Iris pigment epithelial cell (primary cell): Measurements from ENCODE around the gene DPP10.
"Not testable (repeated sequence)": the region's sequence is repeated elsewhere in the genome, so short reads cannot be mapped to it uniquely, and the experiment has no call there.

Experiments used
- DNase-seq: peaks from one replicate; pipeline ENCODE4 v3.0.0-alpha.2; 2011; ENCODE audit warnings: low read depth

The DPP10 gene

DNA sequence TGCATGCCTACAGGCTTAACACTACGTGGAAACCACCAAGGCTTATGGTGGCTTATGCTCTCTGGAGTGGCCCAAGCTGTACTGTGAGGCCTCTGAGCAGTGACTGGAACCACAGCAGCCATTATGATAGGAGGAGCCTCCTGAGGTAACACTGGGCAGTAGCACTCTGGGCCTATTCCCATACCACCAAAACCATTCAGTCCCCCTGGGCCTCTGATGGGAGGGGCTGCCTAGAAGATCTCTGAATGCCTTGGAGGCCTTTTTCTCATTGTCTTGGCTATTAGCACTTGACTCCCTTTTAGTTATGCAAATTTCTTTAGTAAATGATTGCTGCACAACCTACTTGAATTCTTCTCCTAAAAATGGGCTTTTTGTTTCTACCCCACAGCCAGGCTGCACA is 985.0 kb downstream of the DPP10 start:
- DNase-seq = no peak

GRCh38 chr2:115440746-115441145 is 998.3 kb downstream of the DPP10 start:
- DNase-seq = not testable (repeated sequence)

GRCh38 chr2:115443539-115444185 is 1001.2 kb downstream of the DPP10 start:
- DNase-seq = peak; percentile 0

GRCh38 chr2:115460008-115460407 is 1017.6 kb downstream of the DPP10 start:
- no peak for DNase-seq

DNA sequence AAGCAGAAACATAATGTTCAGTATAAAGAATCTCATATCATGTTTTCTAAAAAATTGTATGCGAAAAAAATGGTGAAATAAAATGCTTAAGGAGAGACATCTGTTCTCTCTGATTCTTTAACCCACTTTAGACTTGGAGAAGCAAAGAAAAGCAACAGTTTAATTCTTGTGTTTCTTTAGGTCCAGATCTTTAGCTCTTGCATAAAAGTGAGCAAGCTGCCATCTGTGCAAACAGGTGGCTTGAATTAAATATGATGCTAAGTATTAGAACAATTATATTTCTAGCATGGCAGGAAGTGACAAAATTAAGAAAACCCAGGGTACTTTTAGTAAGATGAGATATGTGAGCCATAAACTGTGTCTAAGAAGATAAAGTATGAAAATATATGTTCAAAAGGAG is 1038.3 kb downstream of the DPP10 start:
- no peak for DNase-seq

GRCh38 chr2:115481842-115482241 is 1039.4 kb downstream of the DPP10 start:
- no peak for DNase-seq

GRCh38 chr2:115483666-115484065 is 1041.2 kb downstream of the DPP10 start:
- DNase-seq = no peak

DNA sequence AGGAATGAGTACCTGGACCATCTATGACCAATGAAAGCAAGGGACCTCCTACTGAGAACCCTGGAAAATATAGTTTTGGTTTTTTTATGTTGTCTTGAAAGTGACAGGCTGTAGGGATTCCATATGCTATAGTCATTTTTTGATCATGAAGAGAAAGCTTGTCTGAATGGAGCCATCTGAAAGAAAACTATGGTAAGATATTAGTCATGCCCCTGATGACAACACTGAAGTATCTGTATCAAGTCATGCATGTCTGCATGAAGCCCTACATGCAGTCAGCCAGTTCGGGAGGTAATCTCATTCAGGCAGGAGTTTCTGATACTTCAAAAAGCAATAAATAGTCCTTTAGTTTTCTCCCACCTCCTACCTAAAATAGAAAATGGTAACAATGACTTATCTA is 1042.0 kb downstream of the DPP10 start:
- no peak for DNase-seq

DNA sequence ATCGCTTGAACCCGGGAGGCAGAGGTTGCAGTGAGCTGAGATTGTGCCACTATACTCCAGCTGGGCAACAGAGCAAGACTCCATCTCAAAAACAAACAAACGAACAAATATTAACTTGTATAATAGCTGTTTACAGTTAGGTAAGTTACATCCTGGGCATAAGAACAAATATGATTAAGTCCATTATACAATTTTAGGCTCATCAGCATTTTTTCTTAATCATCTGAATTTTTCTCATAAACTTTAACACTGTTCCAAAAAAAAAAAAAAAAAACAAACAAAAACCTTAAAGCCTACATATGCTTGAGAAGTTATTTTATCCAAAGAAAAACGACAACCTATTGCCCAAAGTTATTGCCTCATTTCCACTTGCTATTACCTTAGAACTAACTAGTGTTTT is 1042.5 kb downstream of the DPP10 start:
- no peak for DNase-seq

DNA sequence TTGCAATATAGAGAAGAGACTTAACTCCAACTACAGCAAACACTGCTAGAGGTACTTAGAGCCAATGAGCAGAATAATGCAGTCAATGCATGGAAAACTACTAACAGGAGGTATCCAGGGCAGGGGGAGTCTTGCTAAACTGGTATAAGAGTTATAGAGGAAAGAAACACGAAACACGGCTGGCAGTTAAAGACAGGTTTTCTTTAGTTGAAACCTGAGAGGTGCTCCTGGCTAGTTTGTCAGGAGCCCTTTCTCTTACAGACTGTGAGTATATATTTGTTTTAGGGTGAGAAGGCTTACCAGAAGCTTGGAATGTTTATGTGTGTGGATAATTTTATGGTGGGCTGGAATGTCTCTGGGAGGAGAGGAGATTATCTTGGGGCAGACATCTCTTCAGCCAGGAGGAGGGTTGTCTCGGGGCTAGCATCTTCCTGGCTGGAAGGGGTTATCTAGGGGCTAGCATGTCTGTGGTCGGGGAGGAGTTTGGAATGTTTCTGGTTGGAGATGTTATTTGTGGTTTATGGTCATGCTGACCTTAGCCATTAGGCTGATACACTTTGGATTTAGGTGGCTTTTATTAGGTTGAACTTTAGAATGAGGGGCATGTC is 1048.8 kb downstream of the DPP10 start:
- DNase-seq = no peak

GRCh38 chr2:115505331-115505730 is 1062.9 kb downstream of the DPP10 start:
- no peak for DNase-seq

DNA sequence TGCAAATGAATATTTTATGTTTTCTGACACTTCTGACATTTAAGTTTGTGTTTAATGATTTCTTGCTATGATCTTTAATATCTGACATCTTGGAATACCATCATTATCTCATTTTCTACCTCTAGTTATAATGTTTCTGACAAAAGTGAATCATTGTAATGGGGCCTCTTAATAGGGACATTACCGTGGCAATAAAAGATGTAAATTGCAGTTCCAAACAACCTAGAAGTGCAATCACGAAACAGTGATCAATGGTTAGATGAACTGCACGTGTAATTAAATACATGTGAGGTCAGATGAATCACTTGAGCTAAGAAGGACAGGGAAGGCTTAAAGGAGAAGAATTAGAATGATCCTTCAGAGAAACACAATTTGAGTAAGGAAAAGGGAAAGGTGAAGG is 1078.3 kb downstream of the DPP10 start:
- DNase-seq = no peak

- no peak for DNase-seq
Observed at GRCh38 chr2:115524452-115524851, 1082.0 kb downstream of the DPP10 start.

DNA sequence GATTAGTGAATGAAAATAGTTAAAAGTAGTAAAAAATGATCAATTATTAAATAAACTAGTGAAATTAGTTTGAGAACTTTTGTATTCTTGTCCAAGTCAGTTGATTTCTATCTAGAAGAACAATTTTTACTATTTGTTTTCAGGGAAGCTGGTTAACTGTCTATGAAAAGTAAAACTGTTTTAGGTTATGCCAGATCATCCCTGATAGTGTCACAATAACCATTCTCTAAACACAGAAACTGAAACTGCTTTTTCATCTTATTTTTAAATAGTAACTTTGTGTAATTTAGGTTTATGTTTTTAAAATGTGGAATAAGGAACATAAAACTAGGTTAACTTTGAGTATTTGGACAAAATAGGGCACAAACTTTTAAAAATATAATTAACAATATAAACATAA is 1087.2 kb downstream of the DPP10 start:
- DNase-seq = no peak

DNA sequence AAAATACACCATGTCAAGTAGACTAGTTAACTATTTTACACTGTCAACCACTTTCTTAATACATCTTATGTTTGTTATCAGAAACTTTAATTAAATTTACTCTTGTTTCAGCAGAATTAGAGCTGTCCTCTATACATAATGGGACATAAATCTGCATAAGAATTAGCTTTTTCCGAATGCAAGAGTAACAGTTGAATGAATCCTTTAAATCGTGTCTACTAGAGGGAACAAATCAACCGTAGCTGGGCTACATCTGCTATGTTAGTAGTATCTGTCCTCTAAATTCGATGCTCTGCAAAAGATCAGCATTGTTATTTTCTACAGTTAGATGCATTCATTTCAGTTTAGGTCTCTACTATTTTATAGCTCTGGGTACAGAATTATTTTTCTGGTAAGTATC is 1090.6 kb downstream of the DPP10 start:
- DNase-seq = no peak

DNA sequence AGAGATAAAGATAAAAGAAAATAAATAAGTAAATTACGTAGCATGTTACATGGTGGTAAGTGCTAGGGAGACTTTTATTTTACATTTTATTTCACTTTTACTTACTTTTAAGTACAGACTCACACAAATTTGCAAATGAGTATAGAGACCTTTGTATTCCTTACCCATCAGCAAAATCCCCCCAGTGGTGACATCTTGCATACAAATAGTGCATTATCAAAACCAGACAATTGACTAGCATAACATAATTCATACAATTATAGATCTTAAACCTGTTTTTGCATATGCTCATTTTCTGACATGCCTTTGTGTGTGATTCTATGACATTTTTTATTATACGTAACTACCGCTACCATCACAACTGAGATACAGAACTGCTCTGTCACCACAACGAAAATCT is 1099.4 kb downstream of the DPP10 start:
- DNase-seq = no peak

- no peak for DNase-seq
Observed at GRCh38 chr2:115542331-115542730, 1099.9 kb downstream of the DPP10 start.

DNA sequence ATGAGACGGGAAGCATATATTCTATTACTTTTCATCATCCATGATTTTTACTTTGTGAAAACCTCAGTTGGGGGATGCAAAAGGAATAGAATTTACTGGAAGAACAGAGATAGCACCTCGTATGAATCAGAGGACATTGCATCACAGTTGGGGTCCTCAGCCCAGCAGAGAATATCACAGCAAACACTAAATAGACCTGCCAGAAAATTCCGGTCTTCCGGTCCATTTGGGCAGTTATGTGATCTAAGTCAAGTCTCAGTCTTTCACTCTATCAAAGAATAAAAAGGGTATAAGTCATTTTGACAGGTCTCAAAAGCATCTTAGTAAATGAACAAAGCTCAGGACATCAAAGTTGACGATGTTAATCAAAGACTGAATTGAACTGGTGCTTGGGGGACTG is 1100.6 kb downstream of the DPP10 start:
- DNase-seq = no peak

DNA sequence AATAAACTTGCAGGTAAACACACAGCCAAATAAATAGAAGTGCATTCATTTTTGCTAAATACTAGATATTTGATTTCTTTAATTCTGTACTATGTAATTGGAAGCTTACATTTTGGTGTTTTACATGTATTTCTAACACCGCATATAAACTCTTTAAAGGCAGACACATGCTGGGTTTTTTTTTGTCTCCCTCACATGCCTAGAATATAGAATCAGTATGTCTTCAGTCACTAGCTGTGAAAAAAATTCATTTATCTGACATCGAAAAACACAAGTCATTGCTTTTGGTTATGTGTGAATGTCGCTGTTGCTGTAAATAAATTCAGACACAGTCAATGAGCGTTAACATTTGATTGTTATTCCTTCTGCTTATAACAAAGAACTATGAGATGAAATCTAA is 1101.0 kb downstream of the DPP10 start:
- no peak for DNase-seq

- peak; percentile 1 for DNase-seq
Observed at GRCh38 chr2:115549611-115550130, 1107.2 kb downstream of the DPP10 start.

DNA sequence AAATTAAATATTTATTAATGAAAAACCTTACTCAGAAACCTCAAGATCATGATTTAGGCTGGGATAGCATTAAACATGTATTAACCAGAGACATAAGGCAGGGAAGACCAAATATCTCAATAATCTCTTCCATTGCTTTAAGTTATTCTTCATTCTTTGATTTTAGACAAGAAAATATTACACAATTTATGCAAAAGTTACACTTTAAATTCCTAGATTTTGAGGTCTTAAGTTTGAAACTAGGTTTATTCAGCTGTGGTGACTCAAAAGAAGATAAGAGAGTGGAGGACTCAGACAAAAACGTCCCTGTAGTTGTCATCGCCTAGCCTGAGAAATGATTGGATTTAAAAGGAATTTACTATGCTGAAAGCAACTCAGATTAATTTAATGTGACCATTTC is 1110.3 kb downstream of the DPP10 start:
- DNase-seq = no peak

- DNase-seq = no peak
Observed at GRCh38 chr2:115554153-115554552, 1111.7 kb downstream of the DPP10 start.

- no peak for DNase-seq
Observed at GRCh38 chr2:115558725-115559124, 1116.3 kb downstream of the DPP10 start.

DNA sequence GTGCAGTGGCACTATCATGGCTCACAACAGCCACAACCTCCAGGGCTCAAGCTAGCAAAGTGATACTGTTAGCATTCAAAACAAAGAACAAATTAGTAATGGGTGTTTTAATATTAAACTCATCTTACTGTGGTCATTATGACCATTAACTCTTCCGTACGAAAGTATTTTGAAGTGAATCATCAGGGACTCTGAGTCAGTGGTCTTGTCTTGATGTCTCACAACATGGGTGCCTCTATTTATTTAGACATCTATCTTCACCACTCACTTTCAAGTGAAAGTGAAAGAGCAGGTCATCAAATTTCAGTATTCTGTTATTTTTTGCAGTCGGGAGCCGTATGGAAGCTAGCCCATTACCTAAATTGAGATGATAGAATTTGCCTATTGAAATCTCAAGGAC is 1118.2 kb downstream of the DPP10 start:
- DNase-seq = no peak
